GM23338 (cell line): Measurements from ENCODE around the gene SH3BP5.
A peak's percentile ranks its signal among the peaks of the same experiment; 100 is the strongest.

ENCODE experiments used
- CREB1 ChIP-seq: fragments of 250-450 bp; sonication (Bioruptor Pico); IDR thresholded peaks from 2 replicates; pipeline ENCODE4 v1.5.0; 2020; ENCODE audit warnings: low read depth, mild to moderate bottlenecking, moderate library complexity
- EZH2 ChIP-seq: fragments of 200-600 bp; sonication (generic); IDR thresholded peaks from one replicate; pipeline ENCODE4 v1.8.0; 2017; ENCODE audit warnings: antibody characterized with exemption, mild to moderate bottlenecking, low read depth; ENCODE audit not compliant: unreplicated experiment
- EZH2phosphoT487 ChIP-seq: fragments of 200-600 bp; sonication (generic); IDR thresholded peaks from one replicate; pipeline ENCODE4 v1.8.1; 2018; ENCODE audit warnings: antibody characterized with exemption; ENCODE audit not compliant: unreplicated experiment
- JUNB ChIP-seq: IDR thresholded peaks from one replicate; pipeline ENCODE4 v1.6.1; 2016; ENCODE audit warnings: antibody characterized with exemption; ENCODE audit not compliant: unreplicated experiment
- NANOG ChIP-seq: IDR thresholded peaks from 2 replicates; pipeline ENCODE4 v1.6.1; 2016; ENCODE audit warnings: antibody characterized with exemption, borderline replicate concordance
- POLR2AphosphoS5 ChIP-seq: IDR thresholded peaks from 2 replicates; pipeline ENCODE4 v1.6.1; 2016; ENCODE audit warnings: antibody characterized with exemption, low read depth
- REST ChIP-seq: IDR thresholded peaks from one replicate; pipeline ENCODE4 v1.6.1; 2018; ENCODE audit warnings: antibody characterized with exemption; ENCODE audit not compliant: unreplicated experiment
- ZNF114 ChIP-seq: fragments of 250-450 bp; sonication (Bioruptor Pico); IDR thresholded peaks from 2 replicates; pipeline ENCODE4 v1.5.0; 2020; ENCODE audit warnings: mild to moderate bottlenecking, moderate library complexity
- ZNF331 ChIP-seq: fragments of 250-450 bp; sonication (Bioruptor Pico); IDR thresholded peaks from 2 replicates; pipeline ENCODE4 v1.5.0; 2020; ENCODE audit warnings: low read depth, mild to moderate bottlenecking, moderate library complexity
- TF ChIP-seq, protein P1 (sequence below), 2 experiments: fragments of 200-600 bp in 1 of 2; sonication (generic) in 1 of 2; conservative IDR thresholded peaks; 2 replicates each; pipeline versions ENCODE4 v1.5.1 to v1.6.1; 2016 to 2017; ENCODE audit warnings: antibody characterized with exemption in 2 of 2, low read depth in 2 of 2, mild to moderate bottlenecking in 2 of 2, moderate library complexity in 1 of 2
- TF ChIP-seq, protein P2 (sequence below): IDR thresholded peaks from 2 replicates; pipeline ENCODE4 v1.6.1; 2016; ENCODE audit warnings: antibody characterized with exemption

- TF ChIP-seq, protein P1, sequence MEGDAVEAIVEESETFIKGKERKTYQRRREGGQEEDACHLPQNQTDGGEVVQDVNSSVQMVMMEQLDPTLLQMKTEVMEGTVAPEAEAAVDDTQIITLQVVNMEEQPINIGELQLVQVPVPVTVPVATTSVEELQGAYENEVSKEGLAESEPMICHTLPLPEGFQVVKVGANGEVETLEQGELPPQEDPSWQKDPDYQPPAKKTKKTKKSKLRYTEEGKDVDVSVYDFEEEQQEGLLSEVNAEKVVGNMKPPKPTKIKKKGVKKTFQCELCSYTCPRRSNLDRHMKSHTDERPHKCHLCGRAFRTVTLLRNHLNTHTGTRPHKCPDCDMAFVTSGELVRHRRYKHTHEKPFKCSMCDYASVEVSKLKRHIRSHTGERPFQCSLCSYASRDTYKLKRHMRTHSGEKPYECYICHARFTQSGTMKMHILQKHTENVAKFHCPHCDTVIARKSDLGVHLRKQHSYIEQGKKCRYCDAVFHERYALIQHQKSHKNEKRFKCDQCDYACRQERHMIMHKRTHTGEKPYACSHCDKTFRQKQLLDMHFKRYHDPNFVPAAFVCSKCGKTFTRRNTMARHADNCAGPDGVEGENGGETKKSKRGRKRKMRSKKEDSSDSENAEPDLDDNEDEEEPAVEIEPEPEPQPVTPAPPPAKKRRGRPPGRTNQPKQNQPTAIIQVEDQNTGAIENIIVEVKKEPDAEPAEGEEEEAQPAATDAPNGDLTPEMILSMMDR (conservative IDR thresholded peaks at IDR 0.05; ENCODE audit: low read depth in 2 of 2), result peak; percentile 98 to 99
- TF ChIP-seq REST (no peak), EZH2 (no peak), POLR2AphosphoS5 (no peak), EZH2phosphoT487 (no peak), CREB1 (CRISPR knock-in tag) (no peak), JUNB (no peak), ZNF331 (CRISPR knock-in tag) (no peak), ZNF114 (no peak), NANOG (no peak)
- TF ChIP-seq, protein P2, sequence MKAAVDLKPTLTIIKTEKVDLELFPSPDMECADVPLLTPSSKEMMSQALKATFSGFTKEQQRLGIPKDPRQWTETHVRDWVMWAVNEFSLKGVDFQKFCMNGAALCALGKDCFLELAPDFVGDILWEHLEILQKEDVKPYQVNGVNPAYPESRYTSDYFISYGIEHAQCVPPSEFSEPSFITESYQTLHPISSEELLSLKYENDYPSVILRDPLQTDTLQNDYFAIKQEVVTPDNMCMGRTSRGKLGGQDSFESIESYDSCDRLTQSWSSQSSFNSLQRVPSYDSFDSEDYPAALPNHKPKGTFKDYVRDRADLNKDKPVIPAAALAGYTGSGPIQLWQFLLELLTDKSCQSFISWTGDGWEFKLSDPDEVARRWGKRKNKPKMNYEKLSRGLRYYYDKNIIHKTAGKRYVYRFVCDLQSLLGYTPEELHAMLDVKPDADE, result no peak
These were observed 64.3 kb downstream of the SH3BP5 start for GRCh38 chr3:15268033-15268631.
